A673 (cell line): ENCODE results near the gene HPS1. TPM values are rescaled to one million over a fixed set of nuclear protein-coding genes. Genes with fewer than 3 reads are reported as not detected.

Experiments used
- BruUV-seq: library from RNA; stranded (reverse); fragments of 400-500 nt; replicated peaks from 2 replicates; lab custom pipeline; 2021; lab: Mats Ljungman, UMichigan
- CTCF ChIA-PET: fragments of 300-600 bp; sonication (Branson Sonifier 250); formaldehyde crosslinking; loops from one replicate; lab custom pipeline; 2022; ENCODE audit warnings: antibody characterized with exemption; lab: Charles Lee
- POLR2A ChIA-PET: fragments of 300-600 bp; sonication (Branson Sonifier 250); formaldehyde crosslinking; loops from one replicate; lab custom pipeline; 2022; ENCODE audit warnings: antibody characterized with exemption; ENCODE audit not compliant: low non-redundant PET; lab: Charles Lee
- DNase-seq: peaks from one replicate; pipeline ENCODE4 v3.0.0-alpha.2; 2015; ENCODE audit warnings: low spot score
- H3K27ac ChIP-seq: fragments of 200-600 bp; sonication (generic); 2 replicates; pipeline ENCODE4 v1.5.1; 2016; ENCODE audit warnings: mixed run types, low read depth, mild to moderate bottlenecking, mixed read lengths, antibody characterized with exemption, low read length; ENCODE audit not compliant: poor library complexity, severe bottlenecking
- H3K27me3 ChIP-seq: fragments of 200-600 bp; sonication (generic); replicated peaks from 2 replicates; pipeline ENCODE4 v1.6.1; 2017; ENCODE audit warnings: mixed run types, low read depth, mild to moderate bottlenecking, mixed read lengths, antibody characterized with exemption, low read length; ENCODE audit not compliant: insufficient read depth, poor library complexity
- H3K36me3 ChIP-seq: fragments of 200-600 bp; sonication (generic); 2 replicates; pipeline ENCODE4 v1.6.1; 2016; ENCODE audit warnings: mixed run types, mild to moderate bottlenecking, mixed read lengths, antibody characterized with exemption, low read length; ENCODE audit not compliant: insufficient read depth, poor library complexity, severe bottlenecking
- H3K4me1 ChIP-seq: fragments of 200-600 bp; sonication (generic); 2 replicates; pipeline ENCODE4 v1.6.1; 2017; ENCODE audit warnings: mixed run types, mild to moderate bottlenecking, mixed read lengths, antibody characterized with exemption, low read length; ENCODE audit not compliant: insufficient read depth, poor library complexity, severe bottlenecking
- H3K4me3 ChIP-seq: fragments of 200-600 bp; sonication (generic); 2 replicates; pipeline ENCODE4 v1.5.1; 2016; ENCODE audit warnings: low read depth, mixed run types, mild to moderate bottlenecking, mixed read lengths, low read length; ENCODE audit not compliant: poor library complexity, severe bottlenecking
- H3K9me3 ChIP-seq: fragments of 200-600 bp; sonication (generic); 2 replicates; pipeline ENCODE4 v1.6.1; 2016; ENCODE audit warnings: mixed run types, low read depth, mild to moderate bottlenecking, mixed read lengths, antibody characterized with exemption, low read length; ENCODE audit not compliant: poor library complexity, severe bottlenecking
- CTCF ChIP-seq: fragments of 300-800, 200-600 bp; sonication (generic); conservative IDR thresholded peaks from 2 replicates; pipeline ENCODE4 v1.5.1; 2017; ENCODE audit warnings: low read depth, mild to moderate bottlenecking, antibody characterized with exemption, low read length, moderate library complexity, mixed read lengths
- EZH2 ChIP-seq: fragments of 200-600 bp; sonication (generic); IDR thresholded peaks from 2 replicates; pipeline ENCODE4 v1.6.1; 2017; ENCODE audit warnings: borderline replicate concordance, low read depth, mild to moderate bottlenecking, mixed read lengths, antibody characterized with exemption, low read length; ENCODE audit not compliant: poor library complexity, severe bottlenecking
- intact Hi-C: fragments of 100-400 bp; cut with micrococcal nuclease; formaldehyde crosslinking; loops from one replicate; pipeline ENCODE4 v1.10.0; 2022; ENCODE audit not compliant: unreplicated experiment
- total RNA-seq: library from RNA; stranded (reverse); gene quantifications from 2 replicates; pipeline ENCODE4 v1.2.3, GENCODE V29; 2021

Gene HPS1
- total RNA-seq, 1 experiment from 2014 or later: 40.6 TPM

- H3K9me3 ChIP-seq: no peaks in the 10 kb centered on the region
- H3K27ac ChIP-seq: no peak overlapping the region
- intact Hi-C loops: no loop called here
- no peak for DNase-seq
- ChIA-PET POLR2A (no interaction called here), CTCF (no interaction called here)
- H3K4me3 ChIP-seq: no peak overlapping the region
- H3K36me3 ChIP-seq: no peaks in the 10 kb centered on the region
- peaks cover 21% of the 10 kb centered on the region for H3K27me3 ChIP-seq
- no peaks in the 10 kb centered on the region for H3K4me1 ChIP-seq
- no peak for TF ChIP-seq CTCF
- no peak for TF ChIP-seq EZH2
- no TSS peak for BruUV-seq
Measured at GRCh38 chr10:98377536-98377935, 69.2 kb downstream of the HPS1 start.

GRCh38 chr10:98377001-98377400 is 69.7 kb downstream of the HPS1 start:
- H3K4me1 ChIP-seq: no peaks in the 10 kb centered on the region

GRCh38 chr10:98376485-98376884 is 70.2 kb downstream of the HPS1 start:
- POLR2A ChIA-PET: no interaction called here
- intact Hi-C loops: no loop called here
- H3K36me3 ChIP-seq: no peaks in the 10 kb centered on the region
- no peak for TF ChIP-seq CTCF
- no peak for TF ChIP-seq EZH2
- no peak for DNase-seq
- no TSS peak for BruUV-seq
- H3K27me3 ChIP-seq: peaks cover 21% of the 10 kb centered on the region
- H3K9me3 ChIP-seq: no peaks in the 10 kb centered on the region
- no peak overlapping the region for H3K27ac ChIP-seq
- no peak overlapping the region for H3K4me3 ChIP-seq
- no peaks in the 10 kb centered on the region for H3K4me1 ChIP-seq
- CTCF ChIA-PET: no interaction called here

More at GRCh38 chr10:98377001-98377400, 69.7 kb downstream of the HPS1 start:
- Histone ChIP-seq H3K27me3 (peaks cover 21% of the 10 kb centered on the region), H3K9me3 (no peaks in the 10 kb centered on the region), H3K27ac (no peak overlapping the region), H3K36me3 (no peaks in the 10 kb centered on the region), H3K4me3 (no peak overlapping the region)
- BruUV-seq: no TSS peak
- POLR2A ChIA-PET: no interaction called here
- CTCF ChIA-PET: no interaction called here
- no peak for TF ChIP-seq CTCF
- no peak for TF ChIP-seq EZH2
- intact Hi-C loops: no loop called here
- DNase-seq: no peak
